Measurements from ENCODE around the gene C9.
"Not testable (repeated sequence)": the region's sequence is repeated elsewhere in the genome, so short reads cannot be mapped to it uniquely, and the experiment has no call there.

C9 gene

DNA sequence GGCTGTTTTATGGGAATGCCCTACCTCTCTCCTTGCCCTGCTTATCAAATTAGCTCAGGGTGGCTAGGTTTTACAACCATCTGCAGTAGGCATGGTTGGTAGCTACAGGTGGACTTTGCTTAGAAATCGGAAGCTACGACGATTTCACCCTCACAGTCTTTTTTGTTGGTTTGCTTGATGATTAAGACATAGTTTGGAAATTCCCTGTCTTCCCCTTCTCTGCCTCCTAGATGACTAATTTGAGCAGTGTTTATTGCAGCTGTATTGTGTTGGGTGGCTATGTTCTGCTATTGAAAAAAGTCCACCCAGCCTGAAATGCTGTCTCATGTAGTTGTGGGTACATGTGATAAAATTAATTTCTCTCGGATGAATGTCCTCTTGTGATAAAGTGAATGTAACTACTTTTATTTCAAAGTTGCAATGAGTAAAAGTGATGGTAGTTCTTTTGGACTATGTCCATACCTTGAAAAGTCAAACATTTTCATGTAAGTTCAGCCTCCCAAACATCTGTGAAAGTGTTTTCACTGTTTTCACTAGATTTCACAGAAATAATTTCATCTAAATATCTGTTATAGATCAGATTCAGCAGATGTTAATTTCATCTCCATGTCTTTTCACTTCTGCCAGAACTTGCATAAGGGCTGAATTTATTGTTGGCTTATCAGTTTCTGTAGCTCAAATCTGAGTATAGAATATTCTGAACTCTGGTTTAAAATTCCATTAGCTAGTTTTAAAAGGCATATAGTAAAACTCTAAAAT, 107.6 kb downstream of the C9 start:
- no peak for DNase-seq

- DNase-seq: no peak
These were observed 108.9 kb downstream of the C9 start for GRCh38 chr5:39255406-39255805.

DNA sequence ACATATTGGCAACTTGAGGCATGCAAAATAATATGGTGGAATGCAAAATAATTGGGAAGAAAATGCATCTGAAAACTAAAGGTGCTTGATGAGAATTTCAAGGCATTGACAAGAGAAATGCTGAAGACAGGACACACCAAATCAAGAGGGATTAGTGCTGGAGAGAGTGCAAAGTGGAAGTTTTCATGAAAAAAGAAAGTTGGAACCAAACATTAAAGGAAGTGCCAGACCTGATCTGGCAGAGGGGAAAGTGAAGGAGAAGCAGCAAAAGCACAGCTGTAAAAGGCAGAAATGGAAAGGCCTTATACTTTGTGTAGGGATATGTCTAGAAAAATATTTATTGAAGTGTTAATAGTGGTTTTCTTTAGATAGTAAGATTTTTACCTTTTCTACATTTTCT, 109.6 kb downstream of the C9 start:
- no peak for DNase-seq

- no peak for DNase-seq
These were observed 111.1 kb downstream of the C9 start for GRCh38 chr5:39253196-39253595.

- DNase-seq: no peak
These were observed 114.6 kb downstream of the C9 start for GRCh38 chr5:39249564-39250274.

- no peak for DNase-seq
These were observed 115.2 kb downstream of the C9 start for GRCh38 chr5:39249069-39249468.

- DNase-seq: no peak
These were observed 123.5 kb downstream of the C9 start for GRCh38 chr5:39240750-39241149.

GRCh38 chr5:39238366-39239105, 125.8 kb downstream of the C9 start:
- DNase-seq: no peak

DNA sequence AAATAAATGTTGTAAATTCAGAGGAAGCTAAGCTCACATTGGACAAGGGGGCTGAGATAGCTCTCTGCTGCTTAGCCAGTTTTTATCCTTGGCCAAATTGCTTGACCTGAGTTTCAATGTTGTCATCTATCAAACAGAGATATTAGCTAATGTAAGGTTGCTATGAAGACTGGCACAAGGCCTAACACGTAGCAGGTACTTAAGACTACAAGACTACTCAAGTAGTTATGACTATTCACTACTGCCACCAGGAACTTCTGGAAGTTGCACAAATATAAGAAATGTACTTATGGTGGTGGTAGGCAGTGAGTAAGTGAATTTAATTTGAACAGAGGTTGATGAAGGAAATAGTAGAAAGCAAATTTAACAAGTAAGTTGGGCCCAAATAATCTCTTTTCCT, 127.6 kb downstream of the C9 start:
- DNase-seq: no peak

DNA sequence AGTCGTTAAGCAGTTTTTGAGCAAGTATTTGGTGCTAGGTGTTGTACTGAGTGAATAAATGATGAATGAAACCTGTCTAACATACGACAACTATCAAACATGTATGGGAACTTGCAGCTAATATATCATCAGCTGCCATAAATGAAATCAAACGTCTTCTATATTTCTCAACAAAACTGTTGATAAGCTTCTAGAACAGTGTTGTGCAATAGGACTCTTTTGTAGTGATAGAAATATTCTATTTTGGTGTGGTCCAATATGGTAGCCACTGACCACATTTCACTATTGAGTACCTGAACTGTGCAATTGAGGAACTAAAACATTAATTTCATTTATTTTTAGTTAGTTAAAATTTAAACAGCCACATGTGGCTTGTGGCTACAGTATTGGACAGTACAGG, 128.6 kb downstream of the C9 start:
- DNase-seq: no peak

DNA sequence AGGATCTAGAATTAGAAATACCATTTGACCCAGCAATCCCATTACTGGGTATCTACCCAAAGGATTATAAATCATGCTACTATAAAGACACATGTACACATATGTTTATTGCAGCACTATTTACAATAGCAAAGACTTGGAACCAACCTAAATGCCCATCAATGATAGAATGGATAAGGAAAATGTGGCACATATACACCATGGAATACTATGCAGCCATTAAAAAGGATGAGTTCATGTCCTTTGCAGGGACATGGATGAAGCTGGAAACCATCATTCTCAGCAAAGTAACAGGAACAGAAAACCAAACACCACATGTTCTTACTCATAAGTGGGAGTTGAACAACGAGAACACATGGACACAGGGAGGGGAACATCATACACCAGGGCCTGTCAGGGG, 129.8 kb downstream of the C9 start:
- DNase-seq: not testable (repeated sequence)

Measured in stimulated activated CD8-positive, alpha-beta memory T cell treated with anti-CD3 and anti-CD28 coated beads, Interleukin-4, amount 100 ng/mL, for 48 hours (primary cell).